ENCODE data around the gene CRYBG1.

CRYBG1 gene

GRCh38 chr6:106360410-106360988 is at the start of gene CRYBG1:
TSS of gene CRYBG1 (plus strand) at chr6:106360717. CDS start at chr6:106360909, 192 bp downstream.
- TF ChIP-seq EP300 (IDR thresholded peaks at IDR 0.05; ENCODE audit: borderline replicate concordance) (no peak), USF1 (IDR thresholded peaks at IDR 0.05) (no peak), YY1 (IDR thresholded peaks at IDR 0.05; ENCODE audit: low read depth) (peak; percentile 81), EGR1 (IDR thresholded peaks at IDR 0.05) (0 out of 2 replicates have a peak, but pooled peaks have one; percentile 24), RAD21 (IDR thresholded peaks at IDR 0.05; ENCODE audit: low read depth) (peak; percentile 64), CEBPB (IDR thresholded peaks at IDR 0.05) (no peak; the same call in 1 of the 2 replicates), FOXM1 (IDR thresholded peaks at IDR 0.05; ENCODE audit: borderline replicate concordance, low read depth) (no peak), ZBTB7A (IDR thresholded peaks at IDR 0.05; ENCODE audit: low read depth) (no peak; the same call in 1 of the 2 replicates), TAF1 (IDR thresholded peaks at IDR 0.05; ENCODE audit: low read depth) (no peak)

- TF ChIP-seq NFIC (IDR thresholded peaks at IDR 0.05) (no peak), CEBPB (IDR thresholded peaks at IDR 0.05) (no peak), TAF1 (IDR thresholded peaks at IDR 0.05; ENCODE audit: low read depth) (no peak), MAX (IDR thresholded peaks at IDR 0.05) (no peak), CREB1 (IDR thresholded peaks at IDR 0.05; ENCODE audit: low read depth) (no peak), FOXM1 (IDR thresholded peaks at IDR 0.05; ENCODE audit: borderline replicate concordance, low read depth) (no peak)
These were observed 44.6 kb upstream of the CRYBG1 start for GRCh38 chr6:106315765-106316374.

- TF ChIP-seq EGR1 (IDR thresholded peaks at IDR 0.05) = no peak
- TF ChIP-seq ZBTB7A (IDR thresholded peaks at IDR 0.05; ENCODE audit: low read depth) = no peak
- no peak for TF ChIP-seq FOXM1 (IDR thresholded peaks at IDR 0.05; ENCODE audit: borderline replicate concordance, low read depth)
- TF ChIP-seq NFIC (IDR thresholded peaks at IDR 0.05) = no peak
- no peak for TF ChIP-seq YY1 (IDR thresholded peaks at IDR 0.05; ENCODE audit: low read depth)
These were observed 44.1 kb upstream of the CRYBG1 start for GRCh38 chr6:106316375-106316766.

- TF ChIP-seq EP300 (IDR thresholded peaks at IDR 0.05; ENCODE audit: borderline replicate concordance) = no peak
- TF ChIP-seq EGR1 (IDR thresholded peaks at IDR 0.05) = no peak
- no peak for TF ChIP-seq TAF1 (IDR thresholded peaks at IDR 0.05; ENCODE audit: low read depth)
- no peak for TF ChIP-seq ZBTB7A (IDR thresholded peaks at IDR 0.05; ENCODE audit: low read depth)
- no peak for TF ChIP-seq FOXM1 (IDR thresholded peaks at IDR 0.05; ENCODE audit: borderline replicate concordance, low read depth)
- TF ChIP-seq RAD21 (IDR thresholded peaks at IDR 0.05; ENCODE audit: low read depth) = no peak
- TF ChIP-seq USF1 (IDR thresholded peaks at IDR 0.05) = no peak
- no peak for TF ChIP-seq MAX (IDR thresholded peaks at IDR 0.05)
- no peak for TF ChIP-seq TEAD4 (IDR thresholded peaks at IDR 0.05)
- no peak for TF ChIP-seq TCF12 (IDR thresholded peaks at IDR 0.05; ENCODE audit: low read depth)
- no peak for TF ChIP-seq YY1 (IDR thresholded peaks at IDR 0.05; ENCODE audit: low read depth)
- TF ChIP-seq NFIC (IDR thresholded peaks at IDR 0.05) = no peak
- no peak for TF ChIP-seq CEBPB (IDR thresholded peaks at IDR 0.05)
- TF ChIP-seq CREB1 (IDR thresholded peaks at IDR 0.05; ENCODE audit: low read depth) = no peak
- TF ChIP-seq REST (IDR thresholded peaks at IDR 0.05; ENCODE audit: low read depth) = no peak
These were observed 42.5 kb upstream of the CRYBG1 start for GRCh38 chr6:106318061-106318460.

GRCh38 chr6:106318851-106319250 is 41.7 kb upstream of the CRYBG1 start:
- no peak for TF ChIP-seq TCF12 (IDR thresholded peaks at IDR 0.05; ENCODE audit: low read depth)
- TF ChIP-seq CREB1 (IDR thresholded peaks at IDR 0.05; ENCODE audit: low read depth) = no peak
- no peak for TF ChIP-seq CEBPB (IDR thresholded peaks at IDR 0.05)
- TF ChIP-seq RAD21 (IDR thresholded peaks at IDR 0.05; ENCODE audit: low read depth) = no peak
- TF ChIP-seq USF1 (IDR thresholded peaks at IDR 0.05) = no peak
- TF ChIP-seq EGR1 (IDR thresholded peaks at IDR 0.05) = no peak
- TF ChIP-seq YY1 (IDR thresholded peaks at IDR 0.05; ENCODE audit: low read depth) = no peak
- TF ChIP-seq FOXM1 (IDR thresholded peaks at IDR 0.05; ENCODE audit: borderline replicate concordance, low read depth) = no peak
- TF ChIP-seq TEAD4 (IDR thresholded peaks at IDR 0.05) = no peak
- no peak for TF ChIP-seq EP300 (IDR thresholded peaks at IDR 0.05; ENCODE audit: borderline replicate concordance)
- no peak for TF ChIP-seq NFIC (IDR thresholded peaks at IDR 0.05)
- no peak for TF ChIP-seq ZBTB7A (IDR thresholded peaks at IDR 0.05; ENCODE audit: low read depth)
- TF ChIP-seq TAF1 (IDR thresholded peaks at IDR 0.05; ENCODE audit: low read depth) = no peak
- no peak for TF ChIP-seq REST (IDR thresholded peaks at IDR 0.05; ENCODE audit: low read depth)
- no peak for TF ChIP-seq MAX (IDR thresholded peaks at IDR 0.05)

Measured in Ishikawa (cell line).